ENCODE measurements around the gene EDIL3.

DNA sequence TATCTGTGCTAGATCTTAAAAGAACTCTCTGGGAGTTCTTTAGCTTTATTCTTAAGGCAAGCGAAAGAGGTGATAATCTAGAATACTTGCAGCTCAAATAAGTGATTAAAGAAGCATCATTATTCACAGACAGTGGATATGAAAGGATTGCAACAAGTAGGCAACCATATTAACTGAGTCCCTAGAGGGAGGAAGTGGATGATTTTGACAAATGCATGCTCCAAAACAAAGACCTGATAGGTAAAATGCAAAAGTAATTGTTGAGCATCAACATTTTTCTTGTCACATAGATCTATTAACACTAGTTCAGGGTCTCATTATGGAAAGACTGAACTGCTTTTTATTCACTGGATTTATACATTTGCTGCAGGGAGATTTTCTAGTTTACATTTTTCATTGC is 109.1 kb downstream of the EDIL3 start:
- TF ChIP-seq POLR2A (IDR thresholded peaks at IDR 0.05) (no peak), POLR2AphosphoS5 (IDR thresholded peaks at IDR 0.05) (no peak)
- TF ChIP-seq, protein P1, sequence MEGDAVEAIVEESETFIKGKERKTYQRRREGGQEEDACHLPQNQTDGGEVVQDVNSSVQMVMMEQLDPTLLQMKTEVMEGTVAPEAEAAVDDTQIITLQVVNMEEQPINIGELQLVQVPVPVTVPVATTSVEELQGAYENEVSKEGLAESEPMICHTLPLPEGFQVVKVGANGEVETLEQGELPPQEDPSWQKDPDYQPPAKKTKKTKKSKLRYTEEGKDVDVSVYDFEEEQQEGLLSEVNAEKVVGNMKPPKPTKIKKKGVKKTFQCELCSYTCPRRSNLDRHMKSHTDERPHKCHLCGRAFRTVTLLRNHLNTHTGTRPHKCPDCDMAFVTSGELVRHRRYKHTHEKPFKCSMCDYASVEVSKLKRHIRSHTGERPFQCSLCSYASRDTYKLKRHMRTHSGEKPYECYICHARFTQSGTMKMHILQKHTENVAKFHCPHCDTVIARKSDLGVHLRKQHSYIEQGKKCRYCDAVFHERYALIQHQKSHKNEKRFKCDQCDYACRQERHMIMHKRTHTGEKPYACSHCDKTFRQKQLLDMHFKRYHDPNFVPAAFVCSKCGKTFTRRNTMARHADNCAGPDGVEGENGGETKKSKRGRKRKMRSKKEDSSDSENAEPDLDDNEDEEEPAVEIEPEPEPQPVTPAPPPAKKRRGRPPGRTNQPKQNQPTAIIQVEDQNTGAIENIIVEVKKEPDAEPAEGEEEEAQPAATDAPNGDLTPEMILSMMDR (IDR thresholded peaks at IDR 0.05) = no peak

Measured in suprapubic skin (tissue), 4 donors.